22Rv1 (cell line): ENCODE measurements around the gene PTK6.

Source experiments
- H3K27ac ChIP-seq: fragments of 450-650 bp; 2 replicates; pipeline ENCODE4 v1.5.1; 2017
- CTCF ChIP-seq: fragments of 450-650 bp; IDR thresholded peaks from 2 replicates; pipeline ENCODE4 v1.5.1; 2017; ENCODE audit warnings: mild to moderate bottlenecking
- ZFX ChIP-seq: fragments of 450-650 bp; IDR thresholded peaks from 2 replicates; pipeline ENCODE4 v1.6.1; 2017; ENCODE audit warnings: antibody characterized with exemption, borderline replicate concordance

Gene PTK6

GRCh38 chr20:63547725-63548480, 10.7 kb upstream of the PTK6 start, which contains the start of gene SRMS:
Gene SRMS (minus strand): TSS chr20:63547749. CDS start chr20:63547463, 286 bp downstream.
- H3K27ac ChIP-seq, result no peak within 1 kb of the TSS
- TF ChIP-seq CTCF (no peak), ZFX (no peak)

GRCh38 chr20:63546956-63547724, 10.0 kb upstream of the PTK6 start:
- no peak overlapping the region for H3K27ac ChIP-seq
- TF ChIP-seq ZFX, result no peak
- no peak for TF ChIP-seq CTCF

GRCh38 chr20:63546256-63546955, 9.2 kb upstream of the PTK6 start:
- TF ChIP-seq ZFX, result no peak
- H3K27ac ChIP-seq, result no peak overlapping the region

- H3K27ac ChIP-seq, result no peak overlapping the region
- TF ChIP-seq CTCF, result no peak
- no peak for TF ChIP-seq ZFX
Measured at GRCh38 chr20:63545814-63546213, 8.6 kb upstream of the PTK6 start.

GRCh38 chr20:63544958-63545516, 7.9 kb upstream of the PTK6 start:
- TF ChIP-seq ZFX, result no peak
- no peak for TF ChIP-seq CTCF
- H3K27ac ChIP-seq, result no peak overlapping the region

GRCh38 chr20:63544241-63544957, 7.2 kb upstream of the PTK6 start:
- H3K27ac ChIP-seq, result no peak overlapping the region
- TF ChIP-seq CTCF, result no peak
- no peak for TF ChIP-seq ZFX

- TF ChIP-seq CTCF (no peak), ZFX (no peak)
- no peak overlapping the region for H3K27ac ChIP-seq
Measured at GRCh38 chr20:63543733-63544132, 6.6 kb upstream of the PTK6 start.
